Cardiac fibroblast (primary cell): Measurements from ENCODE around the gene CEBPG.

ENCODE experiments used
- DNase-seq, 2 donors: peaks; one replicate each; pipeline versions ENCODE4 v3.0.0 to v3.0.0-alpha.2; 2010; ENCODE audit warnings: low read depth in 2 of 2
- H3K4me3 ChIP-seq, 2 donors: replicated peaks in 1 of 2; 1 replicate in 1 of 2; 2 replicates in 1 of 2; pipeline ENCODE4 v1.5.1; 2011; ENCODE audit warnings: low read depth in 2 of 2, low read length in 2 of 2, mild to moderate bottlenecking in 2 of 2, moderate library complexity in 1 of 2
- TF ChIP-seq, protein P1 (sequence below): IDR thresholded peaks from one replicate; pipeline ENCODE4 v1.5.1; 2011; ENCODE audit warnings: low read depth, mild to moderate bottlenecking, low read length, inconsistent platforms

CEBPG gene

GRCh38 chr19:33359581-33359980, 13.9 kb upstream of the CEBPG start:
- TF ChIP-seq, protein P1, sequence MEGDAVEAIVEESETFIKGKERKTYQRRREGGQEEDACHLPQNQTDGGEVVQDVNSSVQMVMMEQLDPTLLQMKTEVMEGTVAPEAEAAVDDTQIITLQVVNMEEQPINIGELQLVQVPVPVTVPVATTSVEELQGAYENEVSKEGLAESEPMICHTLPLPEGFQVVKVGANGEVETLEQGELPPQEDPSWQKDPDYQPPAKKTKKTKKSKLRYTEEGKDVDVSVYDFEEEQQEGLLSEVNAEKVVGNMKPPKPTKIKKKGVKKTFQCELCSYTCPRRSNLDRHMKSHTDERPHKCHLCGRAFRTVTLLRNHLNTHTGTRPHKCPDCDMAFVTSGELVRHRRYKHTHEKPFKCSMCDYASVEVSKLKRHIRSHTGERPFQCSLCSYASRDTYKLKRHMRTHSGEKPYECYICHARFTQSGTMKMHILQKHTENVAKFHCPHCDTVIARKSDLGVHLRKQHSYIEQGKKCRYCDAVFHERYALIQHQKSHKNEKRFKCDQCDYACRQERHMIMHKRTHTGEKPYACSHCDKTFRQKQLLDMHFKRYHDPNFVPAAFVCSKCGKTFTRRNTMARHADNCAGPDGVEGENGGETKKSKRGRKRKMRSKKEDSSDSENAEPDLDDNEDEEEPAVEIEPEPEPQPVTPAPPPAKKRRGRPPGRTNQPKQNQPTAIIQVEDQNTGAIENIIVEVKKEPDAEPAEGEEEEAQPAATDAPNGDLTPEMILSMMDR: no peak
- H3K4me3 ChIP-seq: no peak overlapping the region
- no peak for DNase-seq

- DNase-seq: no peak
- TF ChIP-seq, protein P1: no peak
- H3K4me3 ChIP-seq: no peak overlapping the region
Measured at GRCh38 chr19:33362508-33363228, 10.8 kb upstream of the CEBPG start.

DNA sequence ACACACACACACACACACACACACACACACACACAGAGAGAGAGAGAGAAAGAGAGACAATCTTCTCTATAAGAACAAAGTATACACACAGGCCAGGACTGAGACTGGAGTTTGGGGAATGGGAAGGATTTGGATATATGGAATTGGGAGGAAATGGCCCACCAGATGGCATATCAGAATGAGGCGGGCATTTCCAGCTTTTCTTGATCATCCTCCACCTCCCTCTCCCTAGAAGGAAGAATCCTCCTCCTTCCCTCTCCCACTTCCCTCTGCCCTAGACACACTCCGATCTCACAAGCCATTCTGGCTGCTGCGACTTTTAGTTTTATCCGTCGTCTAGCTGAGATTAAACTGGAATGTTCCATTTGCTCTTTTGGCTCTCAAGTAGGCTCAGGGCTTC, 10.0 kb upstream of the CEBPG start:
- DNase-seq: no peak
- no peak overlapping the region for H3K4me3 ChIP-seq
- TF ChIP-seq, protein P1: no peak

DNA sequence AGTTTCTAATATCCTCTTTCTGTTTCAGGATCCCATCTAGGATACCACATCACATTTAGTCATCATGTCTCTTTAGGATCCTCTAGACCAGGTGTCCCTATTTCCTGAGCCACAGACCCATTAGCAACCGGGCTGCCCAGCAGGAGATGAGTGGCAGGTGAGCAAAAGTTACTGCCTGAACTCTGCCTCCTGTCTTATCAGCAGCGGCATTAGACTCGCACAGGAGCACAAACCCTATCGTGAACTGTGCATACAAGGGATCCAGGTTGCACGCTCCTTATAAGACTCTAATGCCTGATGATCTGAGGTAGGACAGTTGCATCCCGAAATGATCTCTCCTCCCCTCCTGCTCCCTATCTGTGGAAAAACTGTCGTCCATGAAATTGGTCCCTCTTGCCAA, 7.8 kb upstream of the CEBPG start:
- TF ChIP-seq, protein P1: no peak
- no peak overlapping the region for H3K4me3 ChIP-seq
- DNase-seq: no peak

DNA sequence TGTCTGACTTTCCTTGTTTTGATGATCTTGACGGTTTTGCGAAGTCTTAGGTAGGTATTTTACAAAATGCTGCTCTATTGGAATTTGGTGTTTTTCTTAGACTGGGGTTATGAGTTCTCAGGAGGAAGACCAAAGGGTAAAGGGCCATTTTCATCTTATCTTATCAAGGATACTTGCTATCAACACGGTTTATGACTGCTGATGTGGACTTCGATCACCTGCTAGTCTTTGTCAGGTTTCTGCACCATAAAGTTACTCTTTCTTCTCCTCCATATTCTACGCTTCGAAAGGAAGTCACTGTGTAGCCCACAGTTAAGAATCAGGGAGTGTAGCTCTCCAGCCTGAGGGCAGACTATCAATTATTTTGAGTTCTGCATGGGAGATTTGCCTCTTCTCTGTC, 7.4 kb upstream of the CEBPG start:
- H3K4me3 ChIP-seq: no peak overlapping the region
- no peak for DNase-seq

GRCh38 chr19:33366897-33367296, 6.6 kb upstream of the CEBPG start:
- H3K4me3 ChIP-seq: no peak overlapping the region
- TF ChIP-seq, protein P1: no peak
- DNase-seq: no peak

More for the DNA sequence above, 7.4 kb upstream of the CEBPG start:
- TF ChIP-seq, protein P1: no peak
